Lower lobe of right lung (tissue), 2 donors: ENCODE measurements around the gene ADD2. TPM values are rescaled to one million over a fixed set of nuclear protein-coding genes. Genes with fewer than 3 reads are reported as not detected.

Source experiments
- ATAC-seq, 2 donors: fragments of 200-7000 bp; cut with Tn5 transposase; one replicate each; pipeline ENCODE4 v1.9.1; 2020 to 2022; ENCODE audit warnings: mild to moderate bottlenecking in 2 of 2, moderate library complexity in 2 of 2
- DNase-seq: peaks from one replicate; pipeline ENCODE4 v3.0.0-alpha.2; 2020
- H3K27ac ChIP-seq: fragments of 200-600 bp; one replicate; pipeline ENCODE4 v1.8.0; 2022
- H3K27me3 ChIP-seq: fragments of 200-600 bp; one replicate; pipeline ENCODE4 v1.8.0; 2022; ENCODE audit warnings: low read depth
- H3K36me3 ChIP-seq: fragments of 200-600 bp; one replicate; pipeline ENCODE4 v1.8.0; 2022; ENCODE audit warnings: mild to moderate bottlenecking
- H3K4me1 ChIP-seq: fragments of 200-600 bp; one replicate; pipeline ENCODE4 v1.8.0; 2022
- H3K4me3 ChIP-seq: fragments of 200-600 bp; one replicate; pipeline ENCODE4 v1.8.0; 2022; ENCODE audit warnings: mild to moderate bottlenecking
- H3K9me3 ChIP-seq: fragments of 200-600 bp; one replicate; pipeline ENCODE4 v1.8.0; 2022
- CTCF ChIP-seq: fragments of 200-600 bp; IDR thresholded peaks from one replicate; pipeline ENCODE4 v1.8.0; 2022; ENCODE audit warnings: antibody characterized with exemption, mild to moderate bottlenecking
- intact Hi-C: fragments of 100-400 bp; cut with DNase I; formaldehyde crosslinking; loops from one replicate; pipeline ENCODE4 v1.11.0; 2022
- total RNA-seq: library from RNA; stranded (reverse); fragmentation: NEBNext Ultra II Directional; extraction: Animal tissue kit (Norgen Biotek cat#: 25700); gene quantifications from one replicate; pipeline ENCODE4 v1.2.1, GENCODE V29; 2021
- donor health status: DM: no; HTN: yes; CAD: no; lungs with severe emphysema.

Gene ADD2
- total RNA-seq, 1 donor from 2014 or later, result 2.1 TPM

GRCh38 chr2:70779911-70780545 lies 12.0 kb upstream of the ADD2 start:
- Histone ChIP-seq H3K27me3 (peaks cover 5% of the 10 kb centered on the region), H3K9me3 (no peaks in the 10 kb centered on the region), H3K4me3 (no peak overlapping the region), H3K36me3 (no peaks in the 10 kb centered on the region), H3K4me1 (no peaks in the 10 kb centered on the region), H3K27ac (no peak overlapping the region)
- DNase-seq, result no peak
- ATAC-seq, result no peak
- no peak for TF ChIP-seq CTCF
- intact Hi-C loops, result no loop called here

- no peak for ATAC-seq
- no peak for DNase-seq
- intact Hi-C loops, result no loop called here
- Histone ChIP-seq H3K36me3 (no peaks in the 10 kb centered on the region), H3K4me1 (no peaks in the 10 kb centered on the region), H3K27ac (no peak overlapping the region), H3K4me3 (no peak overlapping the region), H3K27me3 (peaks cover 5% of the 10 kb centered on the region), H3K9me3 (no peaks in the 10 kb centered on the region)
- no peak for TF ChIP-seq CTCF
These were observed 11.5 kb upstream of the ADD2 start for GRCh38 chr2:70779491-70779890.

- ATAC-seq (no peak), DNase-seq (no peak)
- no peak for TF ChIP-seq CTCF
- no peak overlapping the region for H3K4me3 ChIP-seq
- H3K9me3 ChIP-seq, result no peaks in the 10 kb centered on the region
- no peak overlapping the region for H3K27ac ChIP-seq
- H3K27me3 ChIP-seq, result peaks cover 6% of the 10 kb centered on the region
- intact Hi-C loops, result no loop called here
- H3K4me1 ChIP-seq, result no peaks in the 10 kb centered on the region
- no peaks in the 10 kb centered on the region for H3K36me3 ChIP-seq
These were observed 10.7 kb upstream of the ADD2 start for GRCh38 chr2:70778676-70779075.

- TF ChIP-seq CTCF, result no peak
- H3K27ac ChIP-seq, result no peak overlapping the region
- H3K27me3 ChIP-seq, result peaks cover 11% of the 10 kb centered on the region
- H3K4me1 ChIP-seq, result no peaks in the 10 kb centered on the region
- ATAC-seq (no peak), DNase-seq (no peak)
- H3K4me3 ChIP-seq, result no peak overlapping the region
- H3K36me3 ChIP-seq, result no peaks in the 10 kb centered on the region
- intact Hi-C loops, result no loop called here
- no peaks in the 10 kb centered on the region for H3K9me3 ChIP-seq
These were observed 9.4 kb upstream of the ADD2 start for GRCh38 chr2:70777450-70777849.

GRCh38 chr2:70776266-70776665 lies 8.3 kb upstream of the ADD2 start:
- H3K4me1 ChIP-seq, result no peaks in the 10 kb centered on the region
- no peak overlapping the region for H3K4me3 ChIP-seq
- intact Hi-C loops, result no loop called here
- no peaks in the 10 kb centered on the region for H3K9me3 ChIP-seq
- TF ChIP-seq CTCF, result no peak
- ATAC-seq (no peak), DNase-seq (no peak)
- no peak overlapping the region for H3K27ac ChIP-seq
- no peaks in the 10 kb centered on the region for H3K36me3 ChIP-seq
- peaks cover 11% of the 10 kb centered on the region for H3K27me3 ChIP-seq
